Peyer's patch (tissue), 4 donors: ENCODE data around the gene TMCO4. TPM values are rescaled to one million over a fixed set of nuclear protein-coding genes. Genes with fewer than 3 reads are reported as not detected.

ENCODE experiments used
- DNase-seq, 3 donors: peaks; one replicate each; pipeline ENCODE4 v3.0.0-alpha.2; 2017 to 2019
- H3K27ac ChIP-seq, 4 donors: fragments of 200-600 bp; sonication (generic); one replicate each; pipeline ENCODE4 v1.5.1; 2016 to 2019
- H3K27me3 ChIP-seq, 2 donors: fragments of 200-600 bp; sonication (generic); one replicate each; pipeline ENCODE4 v1.5.1; 2019
- H3K36me3 ChIP-seq, 3 donors: fragments of 200-600 bp; sonication (generic); one replicate each; pipeline ENCODE4 v1.5.1; 2016 to 2019
- H3K4me1 ChIP-seq, 4 donors: fragments of 200-600 bp; sonication (generic); one replicate each; pipeline ENCODE4 v1.5.1; 2016 to 2019
- H3K4me3 ChIP-seq, 4 donors: fragments of 200-600 bp; sonication (generic); 1 replicate in 3 of 4; 2 replicates in 1 of 4; pipeline ENCODE4 v1.5.1; 2016 to 2019; ENCODE audit warnings: mild to moderate bottlenecking in 1 of 4
- H3K9me3 ChIP-seq, 4 donors: fragments of 200-600 bp; sonication (generic); one replicate each; pipeline ENCODE4 v1.5.1; 2016 to 2019; ENCODE audit warnings: mild to moderate bottlenecking in 1 of 4
- CTCF ChIP-seq, 6 experiments: fragments of 450-650 bp in 4 of 6; fragments of 200-600 bp in 2 of 6; sonication (generic) in 1 of 6; IDR thresholded peaks; one replicate each; pipeline ENCODE4 v1.5.1; 2017 to 2019; ENCODE audit warnings: antibody characterized with exemption in 6 of 6, mild to moderate bottlenecking in 3 of 6, moderate library complexity in 1 of 6
- POLR2A ChIP-seq, 2 donors: fragments of 450-650 bp; IDR thresholded peaks; one replicate each; pipeline ENCODE4 v1.5.1; 2017; ENCODE audit warnings: antibody characterized with exemption in 2 of 2, mild to moderate bottlenecking in 2 of 2, moderate library complexity in 2 of 2
- total RNA-seq, 4 donors: library from RNA; depleted of rRNA; stranded (reverse); fragments of >200 nt; gene quantifications; one replicate each; pipeline ENCODE4 v1.1.0, GENCODE V29; 2016

The TMCO4 gene
- total RNA-seq, 4 donors from 2014 or later = 13.5 to 40.4 (median 26.1) TPM

- H3K9me3 ChIP-seq = peaks cover 0 to 3% (median 0%) of the 10 kb centered on the region in 4 donors
- peaks cover 0 to 15% (median 0%) of the 10 kb centered on the region in 4 donors for H3K4me1 ChIP-seq
- no peak overlapping the region for H3K4me3 ChIP-seq
- no peak overlapping the region for H3K27ac ChIP-seq
- H3K36me3 ChIP-seq = peaks cover 0 to 9% (median 0%) of the 10 kb centered on the region in 3 donors
- no peak for TF ChIP-seq POLR2A (IDR thresholded peaks at IDR 0.05)
- TF ChIP-seq CTCF (IDR thresholded peaks at IDR 0.05) = no peak
- no peak for DNase-seq
- no peaks in the 10 kb centered on the region for H3K27me3 ChIP-seq
Observed at GRCh38 chr1:19733615-19734014, 66.1 kb downstream of the TMCO4 start.

GRCh38 chr1:19731311-19731821 is 68.3 kb downstream of the TMCO4 start:
- no peaks in the 10 kb centered on the region for H3K27me3 ChIP-seq
- TF ChIP-seq CTCF (IDR thresholded peaks at IDR 0.05) (no peak), POLR2A (IDR thresholded peaks at IDR 0.05) (no peak)
- H3K9me3 ChIP-seq = peaks cover 0 to 3% (median 0%) of the 10 kb centered on the region in 4 donors
- no peak overlapping the region for H3K4me3 ChIP-seq
- no peaks in the 10 kb centered on the region for H3K4me1 ChIP-seq
- H3K36me3 ChIP-seq = peaks cover 0 to 13% (median 0%) of the 10 kb centered on the region in 3 donors
- no peak for DNase-seq
- H3K27ac ChIP-seq = peak overlapping the region in 1 of 4 donors; percentile 4

- Histone ChIP-seq H3K36me3 (peaks cover 0 to 16% (median 0%) of the 10 kb centered on the region in 3 donors), H3K4me3 (no peak overlapping the region), H3K27ac (no peak overlapping the region), H3K27me3 (no peaks in the 10 kb centered on the region), H3K9me3 (peaks cover 0 to 3% (median 0%) of the 10 kb centered on the region in 4 donors), H3K4me1 (no peaks in the 10 kb centered on the region)
- no peak for DNase-seq
- no peak for TF ChIP-seq CTCF (IDR thresholded peaks at IDR 0.05)
- no peak for TF ChIP-seq POLR2A (IDR thresholded peaks at IDR 0.05)
Observed at GRCh38 chr1:19730793-19731192, 68.9 kb downstream of the TMCO4 start.

- no peak for TF ChIP-seq POLR2A (IDR thresholded peaks at IDR 0.05)
- TF ChIP-seq CTCF (IDR thresholded peaks at IDR 0.05) = no peak
- Histone ChIP-seq H3K36me3 (peaks cover 0 to 20% (median 0%) of the 10 kb centered on the region in 3 donors), H3K4me1 (no peaks in the 10 kb centered on the region), H3K4me3 (no peak overlapping the region), H3K27me3 (no peaks in the 10 kb centered on the region), H3K27ac (no peak overlapping the region), H3K9me3 (peaks cover 0 to 3% (median 0%) of the 10 kb centered on the region in 4 donors)
- no peak for DNase-seq
Observed at GRCh38 chr1:19730232-19730631, 69.5 kb downstream of the TMCO4 start.

GRCh38 chr1:19728413-19729145 is 71.1 kb downstream of the TMCO4 start:
- H3K4me3 ChIP-seq = no peak overlapping the region

More at GRCh38 chr1:19728413-19729145, 71.1 kb downstream of the TMCO4 start:
- no peaks in the 10 kb centered on the region for H3K4me1 ChIP-seq
- peaks cover 0 to 3% (median 0%) of the 10 kb centered on the region in 4 donors for H3K9me3 ChIP-seq
- H3K27ac ChIP-seq = no peak overlapping the region
- no peaks in the 10 kb centered on the region for H3K27me3 ChIP-seq
- no peak for TF ChIP-seq POLR2A (IDR thresholded peaks at IDR 0.05)
- no peak for TF ChIP-seq CTCF (IDR thresholded peaks at IDR 0.05)
- no peak for DNase-seq
- H3K36me3 ChIP-seq = peaks cover 0 to 24% (median 0%) of the 10 kb centered on the region in 3 donors
